K562 (cell line): Measurements from ENCODE around the gene HHIPL1. TPM values are rescaled to one million over a fixed set of nuclear protein-coding genes. Genes with fewer than 3 reads are reported as not detected.

Experiments used
- ATAC-seq: fragments of 200-7000 bp; cut with Tn5 transposase; 3 replicates; pipeline ENCODE4 v1.9.1; 2020; ENCODE audit warnings: moderate library complexity
- BruUV-seq: library from RNA; stranded (reverse); fragments of 400-500 nt; replicated peaks from 2 replicates; lab custom pipeline; 2021; lab: Mats Ljungman, UMichigan
- CTCF ChIA-PET: fragments of 300-600 bp; formaldehyde crosslinking; extraction: SDS; loops from one replicate; lab custom pipeline; 2021; ENCODE audit warnings: low intra/inter-chr PET ratio; lab: Yijun Ruan, JAX
- POLR2A ChIA-PET: fragments of 300-600, 350-650 bp; sonication (Branson Sonifier 250); formaldehyde crosslinking; extraction: SDS; loops from one replicate; lab custom pipeline; 2021; ENCODE audit warnings: antibody characterized with exemption, inconsistent platforms; lab: Yijun Ruan, JAX
- DNase-seq, 4 experiments: peaks; one replicate each; pipeline versions ENCODE4 v3.0.0 to v3.0.0-alpha.2; 2011 to 2018; ENCODE audit warnings: low spot score in 3 of 4, mixed read lengths in 3 of 4; ENCODE audit errors: extremely low read depth in 1 of 4
- FAIRE-seq: peaks from 2 replicates; lab custom pipeline; 2011; peaks lifted over from hg19 to GRCh38; lab: Jason Lieb, UNC
- H2AFZ ChIP-seq: 2 replicates; pipeline ENCODE4 v1.6.0; 2011; ENCODE audit warnings: low read depth, low read length, control low read depth, inconsistent platforms
- H3K27ac ChIP-seq: fragments of 200-600 bp; 3 replicates; pipeline ENCODE4 v1.8.0; 2011; ENCODE audit warnings: low read depth, mild to moderate bottlenecking, control low read depth, inconsistent platforms, low read length, moderate library complexity, mixed read lengths; ENCODE audit errors: extremely low read depth
- H3K27me3 ChIP-seq, 2 experiments: fragments of 300-600 bp in 1 of 2; 2 replicates in 1 of 2; 3 replicates in 1 of 2; pipeline versions ENCODE4 v1.6.0 to v1.8.0; 2011; ENCODE audit warnings: inconsistent platforms in 2 of 2, low read length in 2 of 2, mild to moderate bottlenecking in 1 of 2, mixed read lengths in 1 of 2, moderate library complexity in 1 of 2; ENCODE audit not compliant: control insufficient read depth in 2 of 2, insufficient read depth in 2 of 2
- H3K36me3 ChIP-seq: fragments of 300-600 bp; 3 replicates; pipeline ENCODE4 v1.8.0; 2011; ENCODE audit warnings: mild to moderate bottlenecking, low read length, inconsistent platforms; ENCODE audit not compliant: control insufficient read depth, insufficient read depth
- H3K4me1 ChIP-seq, 2 experiments: fragments of 200-600 bp in 1 of 2; replicated peaks in 1 of 2; 2 replicates in 1 of 2; 3 replicates in 1 of 2; pipeline versions ENCODE4 v1.5.1 to v1.8.0; 2011; ENCODE audit warnings: inconsistent platforms in 2 of 2, low read length in 2 of 2, mild to moderate bottlenecking in 1 of 2, mixed read lengths in 1 of 2, moderate library complexity in 1 of 2; ENCODE audit not compliant: control insufficient read depth in 2 of 2, insufficient read depth in 2 of 2
- H3K4me2 ChIP-seq: 2 replicates; pipeline ENCODE4 v1.6.1; 2011; ENCODE audit warnings: low read length, control low read depth, inconsistent platforms, mixed read lengths; ENCODE audit not compliant: insufficient read depth
- H3K4me3 ChIP-seq: fragments of 200-600 bp; sonication (generic), shearing (Covaris generic); 2 replicates; pipeline ENCODE4 v1.5.1; 2016; ENCODE audit warnings: control low read depth, inconsistent platforms
- H3K79me2 ChIP-seq: fragments of 200-600 bp; 3 replicates; pipeline ENCODE4 v1.8.0; 2011; ENCODE audit warnings: low read length, inconsistent platforms; ENCODE audit not compliant: control insufficient read depth, insufficient read depth
- H3K9ac ChIP-seq, 2 experiments: 2 replicates each; pipeline versions ENCODE4 v1.6.0 to v1.6.1; 2011; ENCODE audit warnings: low read depth in 2 of 2, low read length in 2 of 2, control low read depth in 1 of 2, inconsistent platforms in 1 of 2, mild to moderate bottlenecking in 1 of 2, mixed read lengths in 1 of 2; ENCODE audit not compliant: insufficient read depth in 1 of 2
- H3K9me1 ChIP-seq: one replicate; pipeline ENCODE4 v1.6.0; 2011; ENCODE audit warnings: inconsistent platforms, mild to moderate bottlenecking, low read length, moderate library complexity; ENCODE audit not compliant: control insufficient read depth, insufficient read depth
- H3K9me3 ChIP-seq: replicated peaks from 2 replicates; pipeline ENCODE4 v1.5.1; 2011; ENCODE audit warnings: low read depth, low read length, inconsistent platforms; ENCODE audit not compliant: control insufficient read depth, insufficient read depth
- H4K20me1 ChIP-seq: replicated peaks from 2 replicates; pipeline ENCODE4 v1.6.1; 2011; ENCODE audit warnings: low read length, inconsistent platforms, mixed read lengths; ENCODE audit not compliant: control insufficient read depth, insufficient read depth
- BCOR ChIP-seq: fragments of 450-650 bp; IDR thresholded peaks from 2 replicates; pipeline ENCODE4 v1.6.1; 2016
- BRD9 ChIP-seq: fragments of 450-650 bp; IDR thresholded peaks from 2 replicates; pipeline ENCODE4 v1.6.1; 2018; ENCODE audit warnings: low read depth; ENCODE audit not compliant: partially characterized antibody
- CBX5 ChIP-seq: IDR thresholded peaks from 2 replicates; pipeline ENCODE4 v1.6.1; 2014; ENCODE audit warnings: low read depth, borderline replicate concordance
- ESRRA ChIP-seq: fragments of 450-650 bp; IDR thresholded peaks from 2 replicates; pipeline ENCODE4 v1.6.1; 2014; ENCODE audit warnings: low read depth, mild to moderate bottlenecking, moderate library complexity, borderline replicate concordance
- HNRNPH1 ChIP-seq: fragments of 200-400 bp; formaldehyde crosslinking; optimal IDR thresholded peaks from 2 replicates; pipeline ENCODE3; 2017; ENCODE audit warnings: low read depth, mild to moderate bottlenecking, low read length, moderate library complexity
- HNRNPK ChIP-seq: fragments of 200-400 bp; formaldehyde crosslinking; IDR thresholded peaks from one replicate; pipeline ENCODE4 v1.6.1; 2018; ENCODE audit warnings: mild to moderate bottlenecking, low read depth, low read length; ENCODE audit not compliant: poor library complexity, severe bottlenecking
- HOMEZ ChIP-seq: fragments of 250-450 bp; sonication (Bioruptor Pico); IDR thresholded peaks from 2 replicates; pipeline ENCODE4 v1.4.0; 2020; ENCODE audit warnings: mild to moderate bottlenecking, moderate library complexity
- ILF3 ChIP-seq: fragments of 450-650 bp; IDR thresholded peaks from 2 replicates; pipeline ENCODE4 v1.6.1; 2018; ENCODE audit warnings: antibody characterized with exemption, mild to moderate bottlenecking, moderate library complexity, borderline replicate concordance
- MAFF ChIP-seq: IDR thresholded peaks from 2 replicates; pipeline ENCODE4 v1.6.1; 2012; ENCODE audit warnings: low read length, improper control_type of control experiment
- MIER1 ChIP-seq: fragments of 450-650 bp; IDR thresholded peaks from 2 replicates; pipeline ENCODE4 v1.6.1; 2016; ENCODE audit warnings: antibody characterized with exemption, mild to moderate bottlenecking, low read depth
- NR4A1 ChIP-seq, 2 experiments: fragments of 250-450 bp in 1 of 2; fragments of 450-650 bp in 1 of 2; sonication (Bioruptor Pico) in 1 of 2; IDR thresholded peaks; 2 replicates each; pipeline versions ENCODE4 v1.4.0 to v1.6.1; 2016 to 2020; ENCODE audit warnings: mild to moderate bottlenecking in 2 of 2, missing compliant biosample characterization in 1 of 2, missing genetic modification characterization in 1 of 2, moderate library complexity in 1 of 2
- POLR2A ChIP-seq: fragments of 450-650 bp; conservative IDR thresholded peaks from 2 replicates; pipeline ENCODE4 v1.6.1; 2016
- PURB ChIP-seq: sonication (generic); formaldehyde crosslinking; IDR thresholded peaks from 2 replicates; pipeline ENCODE4 v1.9.0; 2021; ENCODE audit warnings: low read depth, mild to moderate bottlenecking, missing genetic modification reagents
- SIRT6 ChIP-seq: IDR thresholded peaks from one replicate; pipeline ENCODE4 v1.6.1; 2012; ENCODE audit warnings: low read depth, mild to moderate bottlenecking, control low read depth, inconsistent platforms, low read length, moderate library complexity
- TBL1XR1 ChIP-seq, 2 experiments: IDR thresholded peaks; 2 replicates each; pipeline ENCODE4 v1.6.1; 2012; ENCODE audit warnings: improper control_type of control experiment in 2 of 2, low read length in 2 of 2, mild to moderate bottlenecking in 1 of 2
- THRAP3 ChIP-seq: fragments of 450-650 bp; IDR thresholded peaks from 2 replicates; pipeline ENCODE4 v1.6.1; 2016; ENCODE audit warnings: mild to moderate bottlenecking, inconsistent platforms, borderline replicate concordance
- ZBTB7A ChIP-seq: IDR thresholded peaks from 2 replicates; pipeline ENCODE4 v1.6.1; 2011; ENCODE audit warnings: low read depth, mild to moderate bottlenecking, low read length, moderate library complexity, borderline replicate concordance; ENCODE audit not compliant: control insufficient read depth
- ZNF121 ChIP-seq: sonication (generic); formaldehyde crosslinking; conservative IDR thresholded peaks from 2 replicates; pipeline ENCODE4 v1.8.0; 2022; ENCODE audit warnings: missing genetic modification reagents
- ZNF146 ChIP-seq: IDR thresholded peaks from one replicate; pipeline ENCODE4 v1.6.1; 2018; ENCODE audit warnings: missing compliant biosample characterization; ENCODE audit not compliant: unreplicated experiment
- WGBS: fragments of 100-300 bp; shearing (Covaris generic); methylation state at CpG from one replicate; pipeline ENCODE4 v1.1.6; 2016; ENCODE audit warnings: low coverage, mixed read lengths; ENCODE audit not compliant: insufficient coverage; ENCODE audit errors: missing lambda C conversion rate; 5-methylcytosine and 5-hydroxymethylcytosine counted together
- in situ Hi-C: fragments of 300-500 bp; cut with MboI; formaldehyde crosslinking; loops from 4 replicates; pipeline ENCODE4 v1.15.0; 2018; ENCODE audit warnings: inconsistent platforms, mixed read lengths
- intact Hi-C: fragments of 100-400 bp; cut with micrococcal nuclease; formaldehyde crosslinking; loops from 2 replicates; pipeline ENCODE4 v1.14.2; 2022
- polyA plus RNA-seq, 8 experiments: library from polyadenylated mRNA; depleted of rRNA in 4 of 8; stranded (reverse) in 5 of 8; unstranded in 3 of 8; fragments of >200 nt; fragmentation: Nextera tagmentation in 2 of 8; fragmentation: Illumina TruSeq in 1 of 8; extraction: Ambion mirVana in 2 of 8; extraction: Trizol in 1 of 8; gene quantifications; 2 replicates each; pipeline versions ENCODE4 v1.2.1 to v1.2.3, GENCODE V29; 2011 to 2014; ENCODE audit warnings: inconsistent platforms in 1 of 8, missing spikeins in 1 of 8
- total RNA-seq, 7 experiments: library from RNA; depleted of rRNA in 6 of 7; stranded (reverse); fragments of >200 nt in 6 of 7; fragmentation: Illumina TruSeq in 2 of 7; extraction: Trizol in 2 of 7; gene quantifications; 2 replicates each; pipeline versions ENCODE4 v1.2.1 to v1.2.3, GENCODE V29; 2011 to 2021; ENCODE audit warnings: low replicate concordance in 1 of 7

Gene HHIPL1
- total and polyA plus RNA-seq, 9 of the 15 experiments (the other 6 are each of a cell fraction or from before 2014, with no cell fraction given), result not detected

DNA sequence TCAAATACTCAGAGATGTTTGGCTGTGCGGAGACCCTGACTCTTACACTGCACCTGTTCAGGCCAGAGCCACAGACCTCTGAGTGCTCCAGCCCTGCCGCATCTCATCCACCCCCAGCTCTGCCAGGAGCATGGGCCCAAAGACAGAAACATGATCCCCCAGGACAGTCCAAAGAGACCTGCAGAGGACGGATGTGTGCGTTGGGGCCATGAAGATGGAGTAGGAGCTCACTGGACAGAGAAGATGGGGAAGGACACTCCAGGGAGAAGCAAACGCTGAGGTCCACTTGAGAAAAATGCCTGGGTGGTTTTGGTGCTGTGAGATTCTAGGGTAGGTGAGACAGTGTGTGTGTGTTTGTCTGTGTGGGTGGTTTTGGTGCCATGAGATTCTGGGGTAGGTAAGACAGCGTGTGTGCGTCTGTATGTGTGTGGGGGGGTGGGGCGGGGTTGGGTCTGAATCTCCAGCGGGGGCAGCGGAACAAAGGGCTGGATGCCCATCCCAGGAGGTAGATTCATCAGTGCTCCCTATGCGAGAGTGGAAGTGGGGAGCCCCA, 818 bp upstream of the HHIPL1 start:
- Histone ChIP-seq H3K9me3 (no peaks in the 10 kb centered on the region), H3K27ac (no peak overlapping the region), H3K4me1 (peaks cover 0 to 7% of the 10 kb centered on the region in 2 experiments; a peak in 3 of 5 replicates)
- intact Hi-C loops, result no loop called here
- TF ChIP-seq ZNF121 (CRISPR knock-in tag) (no peak), MAFF (no peak), ZBTB7A (no peak), ZNF146 (CRISPR knock-in tag) (no peak), MIER1 (no peak), BCOR (no peak), NR4A1 (CRISPR knock-in tag; IDR thresholded peaks at IDR 0.05) (no peak), NR4A1 (tag; IDR thresholded peaks at IDR 0.05) (no peak), POLR2A (no peak), ESRRA (no peak), HNRNPK (no peak), PURB (no peak), HNRNPH1 (no peak), SIRT6 (no peak), ILF3 (no peak), BRD9 (no peak), HOMEZ (CRISPR knock-in tag) (no peak), TBL1XR1 (IDR thresholded peaks at IDR 0.05; ENCODE audit: low read length in 2 of 2) (no peak), CBX5 (no peak), THRAP3 (no peak)
- TF ChIP-seq, all 486 proteins: peak for 0
- Histone ChIP-seq H3K9me1 (no peaks in the 10 kb centered on the region), H3K27me3 (peaks cover 0 to 50% of the 10 kb centered on the region in 2 experiments; a peak in 3 of 5 replicates), H3K79me2 (no peaks in the 10 kb centered on the region), H2AFZ (no peak overlapping the region), H3K4me3 (no peak overlapping the region), H3K9ac (no peak overlapping the region), H3K4me2 (no peak overlapping the region), H3K36me3 (no peaks in the 10 kb centered on the region), H4K20me1 (peaks cover 11% of the 10 kb centered on the region; the same call in 1 of the 2 replicates)
- DNase-seq, result no peak
- ChIA-PET POLR2A (no interaction called here), CTCF (no interaction called here)
- WGBS, result 30% methylated on average over 4 of the region's 11 CpGs
- in situ Hi-C loops, result no loop called here
- no TSS peak for BruUV-seq
- ATAC-seq, result no peak
- FAIRE-seq, result no peak
